T-helper 2 cell (primary cell): ENCODE data around the gene COL8A1.
"Not testable (repeated sequence)": the region's sequence is repeated elsewhere in the genome, so short reads cannot be mapped to it uniquely, and the experiment has no call there.

Experiments used
- DNase-seq, 5 experiments: peaks; one replicate each; pipeline versions ENCODE4 v3.0.0 to v3.0.0-alpha.2; 2012 to 2022

The COL8A1 gene

GRCh38 chr3:99712291-99712954 lies 74.0 kb downstream of the COL8A1 start:
- no peak for DNase-seq

- no peak for DNase-seq
These were observed 75.0 kb downstream of the COL8A1 start for GRCh38 chr3:99713440-99713839.

- DNase-seq, result no peak
These were observed 75.8 kb downstream of the COL8A1 start for GRCh38 chr3:99714146-99714545.

GRCh38 chr3:99714575-99714974 lies 76.2 kb downstream of the COL8A1 start:
- DNase-seq, result no peak

GRCh38 chr3:99716463-99716995 lies 78.1 kb downstream of the COL8A1 start:
- DNase-seq, result no peak

- no peak for DNase-seq
These were observed 82.7 kb downstream of the COL8A1 start for GRCh38 chr3:99720985-99721632.

- no peak for DNase-seq
These were observed 83.2 kb downstream of the COL8A1 start for GRCh38 chr3:99721633-99722007.

- DNase-seq, result no peak
These were observed 85.9 kb downstream of the COL8A1 start for GRCh38 chr3:99724276-99724675.

GRCh38 chr3:99730870-99731269 lies 92.5 kb downstream of the COL8A1 start:
- DNase-seq, result no peak

- DNase-seq, result no peak
These were observed 93.1 kb downstream of the COL8A1 start for GRCh38 chr3:99731499-99731898.

- DNase-seq, result not testable (repeated sequence)
These were observed 102.0 kb downstream of the COL8A1 start for GRCh38 chr3:99740371-99740770.

- no peak for DNase-seq
These were observed 103.2 kb downstream of the COL8A1 start for GRCh38 chr3:99741588-99741987.

- DNase-seq, result no peak
These were observed 109.5 kb downstream of the COL8A1 start for GRCh38 chr3:99747915-99748314.

GRCh38 chr3:99751649-99752048 lies 113.3 kb downstream of the COL8A1 start:
- no peak for DNase-seq

- peak in 1 of 5 experiments; percentile 61 for DNase-seq
These were observed 115.0 kb downstream of the COL8A1 start for GRCh38 chr3:99753268-99753975.

- DNase-seq, result no peak
These were observed 117.4 kb downstream of the COL8A1 start for GRCh38 chr3:99755831-99756230.

GRCh38 chr3:99757966-99758365 lies 119.6 kb downstream of the COL8A1 start:
- no peak for DNase-seq

- no peak for DNase-seq
These were observed 120.2 kb downstream of the COL8A1 start for GRCh38 chr3:99758502-99759177.

- DNase-seq, result no peak
These were observed 121.6 kb downstream of the COL8A1 start for GRCh38 chr3:99760031-99760430.

GRCh38 chr3:99760629-99761028 lies 122.2 kb downstream of the COL8A1 start:
- DNase-seq, result no peak

GRCh38 chr3:99761415-99762165 lies 123.2 kb downstream of the COL8A1 start:
- no peak for DNase-seq

GRCh38 chr3:99762901-99763300 lies 124.5 kb downstream of the COL8A1 start:
- no peak for DNase-seq
